Keratinocyte (primary cell): Measurements from ENCODE around the gene GTF3C6. TPM values are rescaled to one million over a fixed set of nuclear protein-coding genes. Genes with fewer than 3 reads are reported as not detected.
"Not testable (repeated sequence)": the region's sequence is repeated elsewhere in the genome, so short reads cannot be mapped to it uniquely, and the experiment has no call there.

Source experiments
- DNase-seq: peaks from one replicate; pipeline ENCODE4 v3.0.0-alpha.2; 2011; ENCODE audit warnings: low read depth, missing footprints, low spot score
- FAIRE-seq: peaks from 2 replicates; lab custom pipeline; 2011; peaks lifted over from hg19 to GRCh38; lab: Jason Lieb, UNC
- H2AFZ ChIP-seq: 2 replicates; pipeline ENCODE4 v1.6.0; 2012; ENCODE audit warnings: low read length, control low read depth, inconsistent platforms; ENCODE audit not compliant: control insufficient read depth
- H3K27ac ChIP-seq: 2 replicates; pipeline ENCODE4 v1.5.1; 2011; ENCODE audit warnings: low read length; ENCODE audit not compliant: control insufficient read depth, insufficient read depth
- H3K27me3 ChIP-seq: 3 replicates; pipeline ENCODE4 v1.6.0; 2011; ENCODE audit warnings: low read length; ENCODE audit not compliant: control insufficient read depth, insufficient read depth; ENCODE audit errors: extremely low read depth
- H3K36me3 ChIP-seq, 2 experiments: 2 replicates in 1 of 2; 3 replicates in 1 of 2; pipeline ENCODE4 v1.5.1; 2011; ENCODE audit warnings: low read length in 2 of 2, mild to moderate bottlenecking in 1 of 2; ENCODE audit not compliant: control insufficient read depth in 2 of 2, insufficient read depth in 2 of 2; ENCODE audit errors: extremely low read depth in 1 of 2
- H3K4me1 ChIP-seq: 3 replicates; pipeline ENCODE4 v1.5.1; 2011; ENCODE audit warnings: low read length; ENCODE audit not compliant: control insufficient read depth, insufficient read depth; ENCODE audit errors: extremely low read depth
- H3K4me2 ChIP-seq: 3 replicates; pipeline ENCODE4 v1.6.0; 2011; ENCODE audit warnings: low read depth, low read length; ENCODE audit not compliant: control insufficient read depth, insufficient read depth; ENCODE audit errors: extremely low read depth
- H3K4me3 ChIP-seq, 3 experiments: fragments of 200-600 bp in 1 of 3; sonication (generic) in 1 of 3; 2 replicates in 2 of 3; 3 replicates in 1 of 3; pipeline ENCODE4 v1.5.1; 2011 to 2016; ENCODE audit warnings: low read length in 3 of 3, mild to moderate bottlenecking in 3 of 3, control low read depth in 2 of 3, inconsistent platforms in 1 of 3, low read depth in 1 of 3, mixed read lengths in 1 of 3, mixed run types in 1 of 3, moderate library complexity in 1 of 3; ENCODE audit not compliant: control insufficient read depth in 2 of 3, insufficient read depth in 2 of 3; ENCODE audit errors: extremely low read depth in 1 of 3
- H3K79me2 ChIP-seq: 2 replicates; pipeline ENCODE4 v1.6.0; 2012; ENCODE audit warnings: low read length; ENCODE audit not compliant: control insufficient read depth, insufficient read depth
- H3K9ac ChIP-seq: 3 replicates; pipeline ENCODE4 v1.6.0; 2011; ENCODE audit warnings: low read length; ENCODE audit not compliant: control insufficient read depth, insufficient read depth; ENCODE audit errors: extremely low read depth
- H3K9me1 ChIP-seq: 3 replicates; pipeline ENCODE4 v1.6.0; 2011; ENCODE audit warnings: low read length; ENCODE audit not compliant: control insufficient read depth, insufficient read depth; ENCODE audit errors: extremely low read depth
- H3K9me3 ChIP-seq: 2 replicates; pipeline ENCODE4 v1.5.1; 2012; ENCODE audit warnings: low read depth, low read length; ENCODE audit not compliant: control insufficient read depth
- H4K20me1 ChIP-seq: 3 replicates; pipeline ENCODE4 v1.6.0; 2011; ENCODE audit warnings: low read length; ENCODE audit not compliant: control insufficient read depth, insufficient read depth; ENCODE audit errors: extremely low read depth
- EZH2 ChIP-seq: IDR thresholded peaks from one replicate; pipeline ENCODE4 v1.6.1; 2012; ENCODE audit warnings: inconsistent platforms, mild to moderate bottlenecking, low read length, moderate library complexity
- dilution Hi-C: fragments of 300-500 bp; cut with MboI; formaldehyde crosslinking; loops from one replicate; pipeline ENCODE4 v1.7.0; 2020; ENCODE audit warnings: low sequenced_read_pairs; ENCODE audit not compliant: extremely low pct_ligation_motif_present
- polyA plus RNA-seq, 5 experiments: library from polyadenylated mRNA; depleted of rRNA in 3 of 5; stranded (reverse) in 3 of 5; stranded (forward) in 1 of 5; unstranded in 1 of 5; fragments of >200 nt; gene quantifications; 1 replicate in 1 of 5; 2 replicates in 3 of 5; 3 replicates in 1 of 5; pipeline versions ENCODE4 v1.2.1 to v1.2.3, GENCODE V29; 2011 to 2012; ENCODE audit warnings: missing spikeins in 2 of 5, low read depth in 1 of 5, low replicate concordance in 1 of 5
- TF ChIP-seq, protein P1 (sequence below), 3 experiments: IDR thresholded peaks in 1 of 3; conservative IDR thresholded peaks in 1 of 3; optimal IDR thresholded peaks in 1 of 3; 2 replicates in 2 of 3; 3 replicates in 1 of 3; pipeline versions ENCODE3 to v1.5.1; 2011; ENCODE audit warnings: low read length in 3 of 3, mild to moderate bottlenecking in 3 of 3, moderate library complexity in 2 of 3, control low read depth in 1 of 3, inconsistent platforms in 1 of 3; ENCODE audit not compliant: insufficient read depth in 2 of 3; ENCODE audit errors: extremely low read depth in 1 of 3

Gene GTF3C6
- polyA plus RNA-seq, 1 donor (not counting 4 experiments of a cell fraction or from before 2014, with no cell fraction given) = 40.8 TPM

DNA sequence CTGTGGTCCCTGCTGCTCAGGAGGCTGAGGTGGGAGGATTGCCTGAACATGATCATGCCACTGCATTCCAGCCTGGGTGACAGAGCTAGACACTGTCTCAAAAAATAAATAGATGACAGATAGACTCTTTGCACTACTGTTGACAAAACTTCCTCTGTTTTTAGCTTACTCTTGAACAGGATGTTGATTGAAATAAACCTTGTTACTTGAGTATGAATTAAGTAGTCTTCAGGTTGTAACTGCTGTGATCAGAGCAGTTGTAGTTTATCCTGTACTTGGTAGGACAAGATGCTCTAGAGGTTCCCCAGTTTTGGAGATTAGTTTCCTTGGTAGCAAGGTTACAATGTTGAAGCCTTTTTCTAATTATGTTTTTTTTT is 1.5 kb downstream of the GTF3C6 start:
- Histone ChIP-seq H3K36me3 (peaks cover 3 to 7% of the 10 kb centered on the region in 2 experiments), H3K4me2 (no peak overlapping the region), H3K27ac (no peak overlapping the region), H4K20me1 (no peaks in the 10 kb centered on the region), H3K4me3 (no peak overlapping the region), H3K4me1 (peaks cover 6% of the 10 kb centered on the region), H3K9me3 (no peaks in the 10 kb centered on the region), H2AFZ (no peak overlapping the region), H3K79me2 (peaks cover 4% of the 10 kb centered on the region), H3K9ac (no peak overlapping the region), H3K27me3 (no peaks in the 10 kb centered on the region), H3K9me1 (no peaks in the 10 kb centered on the region)
- dilution Hi-C loops = no loop called here
- DNase-seq (no peak), FAIRE-seq (no peak)
- TF ChIP-seq, protein P1, sequence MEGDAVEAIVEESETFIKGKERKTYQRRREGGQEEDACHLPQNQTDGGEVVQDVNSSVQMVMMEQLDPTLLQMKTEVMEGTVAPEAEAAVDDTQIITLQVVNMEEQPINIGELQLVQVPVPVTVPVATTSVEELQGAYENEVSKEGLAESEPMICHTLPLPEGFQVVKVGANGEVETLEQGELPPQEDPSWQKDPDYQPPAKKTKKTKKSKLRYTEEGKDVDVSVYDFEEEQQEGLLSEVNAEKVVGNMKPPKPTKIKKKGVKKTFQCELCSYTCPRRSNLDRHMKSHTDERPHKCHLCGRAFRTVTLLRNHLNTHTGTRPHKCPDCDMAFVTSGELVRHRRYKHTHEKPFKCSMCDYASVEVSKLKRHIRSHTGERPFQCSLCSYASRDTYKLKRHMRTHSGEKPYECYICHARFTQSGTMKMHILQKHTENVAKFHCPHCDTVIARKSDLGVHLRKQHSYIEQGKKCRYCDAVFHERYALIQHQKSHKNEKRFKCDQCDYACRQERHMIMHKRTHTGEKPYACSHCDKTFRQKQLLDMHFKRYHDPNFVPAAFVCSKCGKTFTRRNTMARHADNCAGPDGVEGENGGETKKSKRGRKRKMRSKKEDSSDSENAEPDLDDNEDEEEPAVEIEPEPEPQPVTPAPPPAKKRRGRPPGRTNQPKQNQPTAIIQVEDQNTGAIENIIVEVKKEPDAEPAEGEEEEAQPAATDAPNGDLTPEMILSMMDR (optimal IDR thresholded peaks at IDR 0.05 in 1 of 3, IDR thresholded peaks at IDR 0.05 in 1 of 3, conservative IDR thresholded peaks at IDR 0.05 in 1 of 3; ENCODE audit: extremely low read depth in 1 of 3, insufficient read depth in 2 of 3, low read length in 3 of 3) = no peak
- TF ChIP-seq EZH2 = no peak

DNA sequence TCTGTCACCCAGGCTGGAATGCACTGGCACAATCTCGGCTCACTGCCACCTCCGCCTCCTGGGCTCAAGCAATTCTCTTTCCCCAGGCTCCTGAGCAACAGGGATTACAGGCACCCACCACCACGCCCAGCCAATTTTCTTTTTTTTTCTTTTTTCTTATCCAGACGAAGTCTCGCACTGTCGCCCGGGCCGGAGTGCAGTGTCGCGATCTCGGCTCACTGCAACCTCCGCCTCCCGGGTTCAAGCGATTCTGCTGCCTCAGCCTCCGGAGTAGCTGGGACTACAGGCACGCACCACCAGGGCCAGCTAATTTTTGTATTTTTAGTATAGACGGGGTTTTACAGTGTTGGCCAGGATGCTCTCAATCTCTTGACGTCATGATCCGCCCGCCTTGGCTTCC is 4.1 kb downstream of the GTF3C6 start:
- DNase-seq, H3K4me2 ChIP-seq, H3K9me3 ChIP-seq, H3K4me3 ChIP-seq, H3K9ac ChIP-seq, FAIRE-seq, H3K9me1 ChIP-seq, H3K4me1 ChIP-seq, H4K20me1 ChIP-seq, H3K27ac ChIP-seq, H3K79me2 ChIP-seq, H3K27me3 ChIP-seq, H2AFZ ChIP-seq, dilution Hi-C loops: not testable (repeated sequence)
- H3K36me3 ChIP-seq = peaks cover 5 to 11% of the 10 kb centered on the region in 2 experiments

DNA sequence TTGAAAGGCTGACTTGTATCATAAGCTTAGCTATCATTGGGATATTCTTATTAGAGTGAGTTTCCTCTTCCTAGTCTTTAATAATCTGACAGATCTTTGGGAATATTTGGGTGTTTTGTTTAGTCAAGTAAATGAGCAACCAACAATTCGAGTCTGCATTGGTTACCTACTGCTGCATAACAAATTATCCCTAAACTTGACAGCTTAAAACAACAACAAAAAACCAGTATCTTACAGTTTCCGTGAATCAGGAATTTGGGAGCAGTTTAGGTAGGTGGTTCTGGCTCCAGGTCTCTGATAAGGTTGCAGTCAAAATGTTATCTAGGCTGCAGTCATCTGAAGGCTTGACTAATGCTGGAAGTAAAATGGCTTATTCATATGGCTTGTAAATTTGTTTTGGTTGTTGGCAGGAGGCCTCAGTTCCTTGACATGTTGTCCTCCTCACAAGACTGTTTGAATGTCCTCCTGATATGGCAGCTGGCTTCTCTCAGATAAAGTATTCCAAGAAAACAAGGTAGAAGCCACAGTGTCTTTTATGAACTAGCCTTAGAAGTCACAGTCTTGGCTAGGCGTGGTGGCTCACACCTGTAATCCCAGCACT is 7.2 kb downstream of the GTF3C6 start:
- H3K27me3 ChIP-seq = no peaks in the 10 kb centered on the region
- dilution Hi-C loops = no loop called here
- H3K36me3 ChIP-seq = peaks cover 5 to 11% of the 10 kb centered on the region in 2 experiments

More for the DNA sequence above, 7.2 kb downstream of the GTF3C6 start:
- Histone ChIP-seq H2AFZ (no peak overlapping the region), H3K4me1 (no peaks in the 10 kb centered on the region), H3K27ac (no peak overlapping the region), H3K4me2 (no peak overlapping the region), H3K4me3 (no peak overlapping the region), H3K9me1 (no peaks in the 10 kb centered on the region), H3K79me2 (no peaks in the 10 kb centered on the region), H3K9ac (no peak overlapping the region), H3K9me3 (no peaks in the 10 kb centered on the region), H4K20me1 (no peaks in the 10 kb centered on the region)
- TF ChIP-seq EZH2 = no peak
- TF ChIP-seq, protein P1 (optimal IDR thresholded peaks at IDR 0.05 in 1 of 3, IDR thresholded peaks at IDR 0.05 in 1 of 3, conservative IDR thresholded peaks at IDR 0.05 in 1 of 3; ENCODE audit: extremely low read depth in 1 of 3, insufficient read depth in 2 of 3, low read length in 3 of 3) = no peak
- DNase-seq (no peak), FAIRE-seq (no peak)
